ENCODE results near the gene MOB2. TPM values are rescaled to one million over a fixed set of nuclear protein-coding genes. Genes with fewer than 3 reads are reported as not detected.

MOB2 gene
- polyA plus RNA-seq, 3 donors, result 22.1 to 44.1 (median 22.5) TPM

DNA sequence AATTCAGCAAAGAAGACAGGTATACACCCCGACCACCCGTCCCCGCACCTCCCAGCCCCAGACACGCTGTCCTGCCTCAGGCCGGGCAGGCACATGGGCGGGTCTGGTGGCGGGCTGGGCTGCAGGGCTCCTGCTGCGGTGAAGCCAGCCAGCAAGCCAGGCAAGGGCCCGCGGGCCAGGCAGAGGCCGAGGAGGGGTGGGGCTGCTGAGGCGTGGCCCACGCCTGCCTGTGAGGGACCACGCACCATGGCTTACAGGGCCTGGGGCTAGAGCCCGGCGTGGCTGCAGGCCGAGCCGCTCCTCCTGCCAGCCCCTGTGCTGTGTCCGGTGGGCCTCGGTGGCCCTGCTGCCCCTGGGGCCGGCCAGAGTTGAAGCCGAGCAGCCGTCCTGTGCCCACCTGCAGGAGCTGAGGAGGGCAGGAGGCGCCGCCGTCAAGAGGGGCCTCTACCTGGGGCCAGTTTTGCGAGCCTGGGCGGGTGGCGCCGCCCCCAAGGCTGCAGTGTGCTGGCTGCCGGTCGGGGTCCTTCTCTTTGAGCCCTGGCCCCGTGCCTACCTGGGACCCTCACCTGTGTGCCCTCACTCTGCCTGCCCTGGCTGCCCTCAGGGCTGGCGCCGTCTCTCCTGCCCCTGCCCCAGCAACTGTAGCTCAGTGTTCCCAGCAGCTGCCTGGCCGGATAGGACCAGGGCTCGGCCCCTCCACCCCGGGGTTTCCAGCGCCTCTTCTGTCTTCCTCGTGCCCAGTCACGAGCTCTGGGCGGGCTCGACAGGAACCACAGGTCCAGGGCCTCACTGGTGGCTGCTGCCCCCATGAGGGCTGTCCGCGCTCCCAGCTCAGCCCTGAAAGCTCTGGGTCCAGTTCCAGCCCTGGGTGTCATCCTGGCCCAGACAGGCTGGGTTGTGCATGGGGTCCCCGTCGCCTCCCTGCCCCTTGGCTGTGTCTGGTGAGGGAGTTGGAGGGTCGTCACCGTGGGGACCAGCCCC, 38.4 kb downstream of the MOB2 start:
- Histone ChIP-seq H3K79me2 (ENCODE audit: insufficient read depth, low read length) (no peaks in the 10 kb centered on the region), H3K27me3 (ENCODE audit: control insufficient read depth in 2 of 2, insufficient read depth in 2 of 2, low read length in 2 of 2) (no peaks in the 10 kb centered on the region), H3K4me3 (replicated peaks in 1 of 3; ENCODE audit: low read depth in 2 of 3, low read length in 3 of 3) (no peak overlapping the region), H2AFZ (ENCODE audit: insufficient read depth, low read depth, low read length, poor library complexity, severe bottlenecking) (no peak overlapping the region), H4K20me1 (ENCODE audit: insufficient read depth, low read length) (no peaks in the 10 kb centered on the region), H3K36me3 (replicated peaks in 1 of 2; ENCODE audit: control insufficient read depth in 1 of 2, insufficient read depth in 2 of 2, low read length in 2 of 2) (no peaks in the 10 kb centered on the region), H3K4me1 (ENCODE audit: control insufficient read depth in 1 of 2, insufficient read depth in 2 of 2, low read length in 2 of 2) (no peaks in the 10 kb centered on the region), H3K9ac (ENCODE audit: insufficient read depth, low read length, poor library complexity, severe bottlenecking) (no peak overlapping the region), H3K4me2 (replicated peaks; ENCODE audit: extremely low read depth, low read length, poor library complexity, severe bottlenecking) (no peak overlapping the region), H3K27ac (ENCODE audit: low read depth in 1 of 2, low read length in 2 of 2) (no peak overlapping the region), H3K9me3 (replicated peaks in 1 of 2; ENCODE audit: control insufficient read depth in 1 of 2, insufficient read depth in 1 of 2, low read length in 2 of 2) (no peaks in the 10 kb centered on the region)
- WGBS (ENCODE audit: insufficient coverage), result 90% methylated on average over 49 of the region's 49 CpGs
- Mint-ChIP-seq H3K4me3 (no peak overlapping the region), H3K9me3 (no peaks in the 10 kb centered on the region), H3K36me3 (no peaks in the 10 kb centered on the region), H3K27ac (no peak overlapping the region), H3K27me3 (ENCODE audit: low read depth in 3 of 3) (peaks cover 0 to 5% (median 2%) of the 10 kb centered on the region in 3 donors), H3K4me1 (no peaks in the 10 kb centered on the region)
- TF ChIP-seq, protein P1, sequence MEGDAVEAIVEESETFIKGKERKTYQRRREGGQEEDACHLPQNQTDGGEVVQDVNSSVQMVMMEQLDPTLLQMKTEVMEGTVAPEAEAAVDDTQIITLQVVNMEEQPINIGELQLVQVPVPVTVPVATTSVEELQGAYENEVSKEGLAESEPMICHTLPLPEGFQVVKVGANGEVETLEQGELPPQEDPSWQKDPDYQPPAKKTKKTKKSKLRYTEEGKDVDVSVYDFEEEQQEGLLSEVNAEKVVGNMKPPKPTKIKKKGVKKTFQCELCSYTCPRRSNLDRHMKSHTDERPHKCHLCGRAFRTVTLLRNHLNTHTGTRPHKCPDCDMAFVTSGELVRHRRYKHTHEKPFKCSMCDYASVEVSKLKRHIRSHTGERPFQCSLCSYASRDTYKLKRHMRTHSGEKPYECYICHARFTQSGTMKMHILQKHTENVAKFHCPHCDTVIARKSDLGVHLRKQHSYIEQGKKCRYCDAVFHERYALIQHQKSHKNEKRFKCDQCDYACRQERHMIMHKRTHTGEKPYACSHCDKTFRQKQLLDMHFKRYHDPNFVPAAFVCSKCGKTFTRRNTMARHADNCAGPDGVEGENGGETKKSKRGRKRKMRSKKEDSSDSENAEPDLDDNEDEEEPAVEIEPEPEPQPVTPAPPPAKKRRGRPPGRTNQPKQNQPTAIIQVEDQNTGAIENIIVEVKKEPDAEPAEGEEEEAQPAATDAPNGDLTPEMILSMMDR (IDR thresholded peaks at IDR 0.05), result no peak
- intact Hi-C loops (cut with micrococcal nuclease), result no loop called here
- no peak for DNase-seq

DNA sequence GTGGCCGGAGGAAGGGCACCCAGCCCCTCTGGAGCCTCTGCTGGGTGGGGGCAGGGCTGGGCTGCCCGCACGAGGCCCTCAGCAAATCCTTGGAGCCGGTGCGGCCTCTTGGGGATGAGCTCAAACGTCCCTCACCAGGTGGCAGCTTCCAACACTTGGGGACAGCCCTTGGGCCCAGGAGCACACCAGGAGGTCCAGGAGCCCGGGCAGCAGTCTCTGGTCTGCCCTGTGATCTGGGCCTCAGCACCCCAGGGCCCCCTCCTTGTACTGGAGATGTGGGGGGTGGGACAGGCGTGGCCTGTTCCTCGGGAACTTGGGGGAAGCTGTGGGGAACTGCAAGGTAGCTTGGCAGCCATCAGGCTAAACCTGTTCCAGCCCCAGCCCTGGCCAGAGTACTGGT, 40.0 kb downstream of the MOB2 start:
- Mint-ChIP-seq H3K4me1 (no peaks in the 10 kb centered on the region), H3K27ac (no peak overlapping the region), H3K36me3 (no peaks in the 10 kb centered on the region), H3K27me3 (ENCODE audit: low read depth in 3 of 3) (peaks cover 0 to 3% (median 2%) of the 10 kb centered on the region in 3 donors), H3K4me3 (no peak overlapping the region), H3K9me3 (no peaks in the 10 kb centered on the region)
- Histone ChIP-seq H3K27me3 (ENCODE audit: control insufficient read depth in 2 of 2, insufficient read depth in 2 of 2, low read length in 2 of 2) (no peaks in the 10 kb centered on the region), H3K27ac (ENCODE audit: low read depth in 1 of 2, low read length in 2 of 2) (no peak overlapping the region), H3K36me3 (replicated peaks in 1 of 2; ENCODE audit: control insufficient read depth in 1 of 2, insufficient read depth in 2 of 2, low read length in 2 of 2) (no peaks in the 10 kb centered on the region), H2AFZ (ENCODE audit: insufficient read depth, low read depth, low read length, poor library complexity, severe bottlenecking) (no peak overlapping the region), H3K4me2 (replicated peaks; ENCODE audit: extremely low read depth, low read length, poor library complexity, severe bottlenecking) (no peak overlapping the region), H3K79me2 (ENCODE audit: insufficient read depth, low read length) (no peaks in the 10 kb centered on the region), H3K9ac (ENCODE audit: insufficient read depth, low read length, poor library complexity, severe bottlenecking) (no peak overlapping the region), H3K4me3 (replicated peaks in 1 of 3; ENCODE audit: low read depth in 2 of 3, low read length in 3 of 3) (no peak overlapping the region), H3K4me1 (ENCODE audit: control insufficient read depth in 1 of 2, insufficient read depth in 2 of 2, low read length in 2 of 2) (no peaks in the 10 kb centered on the region), H4K20me1 (ENCODE audit: insufficient read depth, low read length) (no peaks in the 10 kb centered on the region), H3K9me3 (replicated peaks in 1 of 2; ENCODE audit: control insufficient read depth in 1 of 2, insufficient read depth in 1 of 2, low read length in 2 of 2) (no peaks in the 10 kb centered on the region)
- intact Hi-C loops (cut with micrococcal nuclease), result no loop called here
- TF ChIP-seq, protein P1 (IDR thresholded peaks at IDR 0.05), result no peak
- DNase-seq, result no peak
- 83% methylated on average over 8 of the region's 9 CpGs for WGBS (ENCODE audit: insufficient coverage)

All from CD14-positive monocyte (primary cell).